GM12801 (cell line): ENCODE results near the gene SPINT2.

Source experiments
- TF ChIP-seq, protein P1 (sequence below): IDR thresholded peaks from one replicate; pipeline ENCODE4 v1.5.1; 2011; ENCODE audit warnings: control low read depth; ENCODE audit not compliant: insufficient read length; ENCODE audit errors: extremely low read depth

The SPINT2 gene

DNA sequence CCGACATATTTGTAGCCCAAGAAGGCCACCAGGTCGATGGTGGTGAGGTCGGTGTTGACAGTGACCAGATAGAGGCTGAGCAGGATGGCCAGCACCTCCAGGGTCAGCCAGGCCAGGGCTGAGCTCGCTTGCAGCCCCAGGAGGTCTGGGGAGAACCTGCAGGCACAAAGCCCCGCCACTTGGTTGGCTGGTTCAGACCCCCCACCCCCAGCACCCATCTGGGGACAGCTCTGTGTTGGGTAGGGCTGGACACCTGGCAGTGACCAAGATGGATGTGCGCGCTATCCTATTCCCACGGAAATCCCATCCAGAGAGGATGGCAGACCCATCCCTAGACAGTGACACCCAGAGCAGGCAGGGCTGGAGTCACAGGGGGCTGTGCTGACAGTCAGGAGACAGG is 43.2 kb downstream of the SPINT2 start:
- TF ChIP-seq, protein P1, sequence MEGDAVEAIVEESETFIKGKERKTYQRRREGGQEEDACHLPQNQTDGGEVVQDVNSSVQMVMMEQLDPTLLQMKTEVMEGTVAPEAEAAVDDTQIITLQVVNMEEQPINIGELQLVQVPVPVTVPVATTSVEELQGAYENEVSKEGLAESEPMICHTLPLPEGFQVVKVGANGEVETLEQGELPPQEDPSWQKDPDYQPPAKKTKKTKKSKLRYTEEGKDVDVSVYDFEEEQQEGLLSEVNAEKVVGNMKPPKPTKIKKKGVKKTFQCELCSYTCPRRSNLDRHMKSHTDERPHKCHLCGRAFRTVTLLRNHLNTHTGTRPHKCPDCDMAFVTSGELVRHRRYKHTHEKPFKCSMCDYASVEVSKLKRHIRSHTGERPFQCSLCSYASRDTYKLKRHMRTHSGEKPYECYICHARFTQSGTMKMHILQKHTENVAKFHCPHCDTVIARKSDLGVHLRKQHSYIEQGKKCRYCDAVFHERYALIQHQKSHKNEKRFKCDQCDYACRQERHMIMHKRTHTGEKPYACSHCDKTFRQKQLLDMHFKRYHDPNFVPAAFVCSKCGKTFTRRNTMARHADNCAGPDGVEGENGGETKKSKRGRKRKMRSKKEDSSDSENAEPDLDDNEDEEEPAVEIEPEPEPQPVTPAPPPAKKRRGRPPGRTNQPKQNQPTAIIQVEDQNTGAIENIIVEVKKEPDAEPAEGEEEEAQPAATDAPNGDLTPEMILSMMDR: no peak

GRCh38 chr19:38308006-38308766 is 43.8 kb downstream of the SPINT2 start:
- TF ChIP-seq, protein P1: no peak

DNA sequence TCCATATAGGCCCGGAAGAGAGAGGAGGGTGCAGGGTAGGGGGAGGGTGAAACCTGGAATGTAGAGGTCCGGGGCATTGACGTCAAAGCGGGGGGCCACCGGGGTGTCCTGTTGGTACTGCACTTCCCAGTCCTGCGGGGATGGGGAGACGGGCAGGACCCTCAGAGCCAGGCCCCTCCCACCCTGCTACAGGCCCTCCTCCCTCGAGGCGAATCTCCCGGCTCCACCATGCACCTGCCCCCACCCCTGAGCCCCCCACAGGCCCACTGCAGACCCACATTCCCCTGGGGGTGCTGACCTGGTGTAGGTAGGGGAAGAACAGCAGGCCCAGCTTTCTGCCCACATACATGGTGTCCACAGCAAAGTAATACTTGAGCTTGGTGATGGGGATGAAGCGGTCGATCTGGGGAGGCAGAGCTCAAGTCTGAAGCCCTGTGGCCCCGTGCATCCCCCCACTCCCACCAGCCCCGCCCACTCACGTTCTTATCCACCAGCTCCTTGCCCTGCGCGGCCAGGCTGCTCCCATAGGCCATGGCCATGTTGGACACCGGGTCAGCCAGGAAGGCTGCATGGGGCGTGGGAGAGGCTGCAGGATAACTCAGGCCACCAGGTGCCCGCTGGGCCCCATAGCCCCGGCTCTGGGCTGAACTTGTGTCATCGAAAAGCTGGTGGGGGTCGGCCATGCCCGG is 44.7 kb downstream of the SPINT2 start:
- TF ChIP-seq, protein P1: no peak

GRCh38 chr19:38309615-38310278 is 45.4 kb downstream of the SPINT2 start:
- TF ChIP-seq, protein P1: no peak

DNA sequence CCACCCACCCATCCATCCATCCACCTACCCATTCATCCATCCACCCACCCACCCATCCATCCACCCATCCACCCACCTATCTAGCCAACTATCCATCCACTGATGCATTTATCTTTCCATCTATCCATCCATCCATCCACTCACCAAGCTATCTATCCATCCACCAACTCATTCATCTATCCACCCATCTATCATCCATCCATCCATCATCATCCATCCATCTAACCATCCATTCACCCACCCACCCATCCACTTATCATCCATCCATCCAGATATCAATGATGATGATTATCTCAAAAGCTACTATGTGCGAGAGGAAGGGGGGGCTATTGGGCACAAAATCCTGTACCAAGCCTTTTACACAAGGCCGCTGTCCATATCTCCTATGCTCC is 45.9 kb downstream of the SPINT2 start:
- TF ChIP-seq, protein P1: no peak

- TF ChIP-seq, protein P1: no peak
These were observed 46.6 kb downstream of the SPINT2 start for GRCh38 chr19:38310986-38311385.

DNA sequence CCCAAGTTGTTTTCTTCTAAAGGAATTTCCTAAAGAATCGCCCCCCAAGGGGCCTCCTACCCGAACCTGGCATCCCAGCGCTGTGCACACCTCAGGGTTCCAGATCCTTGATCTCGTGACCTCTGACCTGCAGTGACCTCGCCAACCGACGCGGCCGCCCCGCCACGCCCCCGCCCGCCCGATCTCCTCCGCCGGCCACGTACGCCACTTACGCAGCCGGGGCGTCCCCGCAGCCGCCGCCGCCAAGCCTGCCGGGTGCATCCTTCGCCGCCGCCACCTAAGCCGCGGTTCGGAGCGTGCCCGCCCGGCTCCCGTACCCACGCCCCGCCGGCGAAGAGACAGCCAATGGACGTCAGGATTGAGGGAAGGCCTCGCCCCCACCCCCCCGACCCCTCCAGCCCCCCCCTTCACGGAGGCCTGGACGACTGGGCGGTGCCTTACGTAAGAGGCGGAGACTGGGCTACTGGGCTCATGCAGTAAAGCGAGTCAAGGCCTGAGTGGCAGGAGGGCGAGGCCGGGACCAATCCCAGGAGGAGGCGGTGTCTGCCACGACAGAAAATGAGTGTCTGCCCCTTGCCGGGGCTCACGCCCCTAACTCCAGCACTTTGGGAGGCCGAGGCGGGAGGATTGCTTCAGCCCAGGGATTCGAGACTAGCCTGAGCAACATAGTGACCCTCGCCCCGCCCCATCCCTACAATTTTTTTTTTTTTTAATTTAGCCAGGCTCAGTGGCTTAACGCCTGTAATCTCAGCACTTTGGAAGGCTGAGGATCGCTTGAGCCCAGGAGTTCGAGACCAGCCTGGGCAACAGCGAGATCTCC is 51.5 kb downstream of the SPINT2 start, which contains the start of gene YIF1B:
TSS of gene YIF1B (minus strand) at position 291 of the 820 bp plus-strand sequence. CDS start at position 261, 30 bp downstream.
- TF ChIP-seq, protein P1: no peak
